ENCODE results near the gene DCUN1D1. TPM values are rescaled to one million over a fixed set of nuclear protein-coding genes. Genes with fewer than 3 reads are reported as not detected.

DCUN1D1 gene
- total RNA-seq, 1 experiment from 2014 or later = 99.3 TPM

DNA sequence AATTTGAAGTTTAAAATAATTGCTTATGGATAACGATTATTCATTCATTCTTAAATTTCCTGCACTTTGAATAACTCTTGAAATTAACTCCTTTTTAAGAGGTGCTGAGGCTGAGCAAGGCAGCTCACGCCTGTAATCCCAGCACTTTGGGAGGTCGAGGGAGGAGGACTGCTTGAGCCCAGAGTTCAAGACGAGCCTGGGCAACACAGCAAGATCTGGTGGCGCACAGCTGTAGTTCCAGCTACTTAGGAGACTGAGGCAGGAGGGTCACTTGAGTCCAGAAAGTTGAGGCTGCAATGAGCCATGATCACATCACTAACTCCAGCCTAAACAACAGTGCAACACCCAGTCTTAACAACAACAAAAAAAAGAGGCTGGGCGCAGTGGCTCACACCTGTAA, 8.0 kb downstream of the DCUN1D1 start:
- Mint-ChIP-seq H3K4me3 (ENCODE audit: low read depth, unreplicated experiment) (no peak overlapping the region), H3K27me3 (ENCODE audit: unreplicated experiment) (no peaks in the 10 kb centered on the region), H3K4me1 (ENCODE audit: low read depth, unreplicated experiment) (peaks cover 36% of the 10 kb centered on the region), H3K36me3 (ENCODE audit: insufficient read depth, unreplicated experiment) (peaks cover 28% of the 10 kb centered on the region), H3K27ac (ENCODE audit: unreplicated experiment) (no peak overlapping the region), H3K9me3 (ENCODE audit: low read depth, unreplicated experiment) (no peaks in the 10 kb centered on the region)
- DNase-seq = no peak
- CTCF ChIA-PET = no interaction called here
- intact Hi-C loops (cut with micrococcal nuclease; ENCODE audit: unreplicated experiment) = no loop called here
- no TSS peak for BruUV-seq (replicated peaks)
- no peak for TF ChIP-seq CTCF (IDR thresholded peaks at IDR 0.05; ENCODE audit: unreplicated experiment)

- H3K9me3 Mint-ChIP-seq (ENCODE audit: low read depth, unreplicated experiment) = no peaks in the 10 kb centered on the region
- DNase-seq = no peak
- peaks cover 28% of the 10 kb centered on the region for H3K36me3 Mint-ChIP-seq (ENCODE audit: insufficient read depth, unreplicated experiment)
- H3K27me3 Mint-ChIP-seq (ENCODE audit: unreplicated experiment) = no peaks in the 10 kb centered on the region
- CTCF ChIA-PET = interaction anchor here (0.6 kb wide), 2 partner anchors 8 to 1043 kb away, joined by 3 read pairs; no protein-coding TSS in a partner anchor
- H3K4me3 Mint-ChIP-seq (ENCODE audit: low read depth, unreplicated experiment) = no peak overlapping the region
- no peak overlapping the region for H3K27ac Mint-ChIP-seq (ENCODE audit: unreplicated experiment)
- intact Hi-C loops (cut with micrococcal nuclease; ENCODE audit: unreplicated experiment) = no loop called here
- no TSS peak for BruUV-seq (replicated peaks)
- TF ChIP-seq CTCF (IDR thresholded peaks at IDR 0.05; ENCODE audit: unreplicated experiment) = no peak
- H3K4me1 Mint-ChIP-seq (ENCODE audit: low read depth, unreplicated experiment) = peaks cover 38% of the 10 kb centered on the region
These were observed 8.7 kb downstream of the DCUN1D1 start for GRCh38 chr3:182971637-182972036.

- H3K4me1 Mint-ChIP-seq (ENCODE audit: low read depth, unreplicated experiment) = peaks cover 44% of the 10 kb centered on the region
- H3K9me3 Mint-ChIP-seq (ENCODE audit: low read depth, unreplicated experiment) = no peaks in the 10 kb centered on the region
- H3K36me3 Mint-ChIP-seq (ENCODE audit: insufficient read depth, unreplicated experiment) = peaks cover 28% of the 10 kb centered on the region
- CTCF ChIA-PET = interaction anchor here (0.8 kb wide), 1 partner anchor 52 kb away, joined by 3 read pairs; no protein-coding TSS in a partner anchor
- H3K27ac Mint-ChIP-seq (ENCODE audit: unreplicated experiment) = peak overlapping the region; percentile 88
- peak overlapping the region; percentile 46 for H3K4me3 Mint-ChIP-seq (ENCODE audit: low read depth, unreplicated experiment)
- no peak for DNase-seq
- BruUV-seq (replicated peaks) = no TSS peak
- intact Hi-C loops (cut with micrococcal nuclease; ENCODE audit: unreplicated experiment) = no loop called here
- no peak for TF ChIP-seq CTCF (IDR thresholded peaks at IDR 0.05; ENCODE audit: unreplicated experiment)
- H3K27me3 Mint-ChIP-seq (ENCODE audit: unreplicated experiment) = no peaks in the 10 kb centered on the region
These were observed 9.4 kb downstream of the DCUN1D1 start for GRCh38 chr3:182970811-182971418.

DNA sequence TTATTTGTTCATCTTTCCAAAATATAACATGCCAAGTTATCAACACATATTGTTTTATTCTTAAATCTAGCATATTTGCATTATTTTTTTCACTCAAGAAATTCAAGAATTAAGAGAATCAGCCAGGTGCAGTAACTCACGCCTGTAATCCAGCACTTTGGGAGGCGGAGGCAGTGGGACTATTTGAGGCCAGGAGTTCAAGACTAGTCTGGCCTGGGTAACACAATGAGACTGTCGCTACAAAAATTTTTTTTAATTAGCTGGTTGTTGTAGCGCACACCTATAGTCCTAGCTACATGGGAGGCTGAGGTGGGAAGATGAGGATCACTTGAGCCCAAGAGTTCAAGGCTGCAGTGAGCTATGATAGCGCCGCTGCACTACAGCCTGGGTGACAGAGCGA, 10.5 kb downstream of the DCUN1D1 start:
- intact Hi-C loops (cut with micrococcal nuclease; ENCODE audit: unreplicated experiment) = no loop called here
- BruUV-seq (replicated peaks) = no TSS peak
- DNase-seq = no peak

More for the DNA sequence above, 10.5 kb downstream of the DCUN1D1 start:
- no peak overlapping the region for H3K4me3 Mint-ChIP-seq (ENCODE audit: low read depth, unreplicated experiment)
- H3K36me3 Mint-ChIP-seq (ENCODE audit: insufficient read depth, unreplicated experiment) = peaks cover 28% of the 10 kb centered on the region
- CTCF ChIA-PET = interaction anchor here (1.1 kb wide), 1 partner anchor 10 kb away, joined by 5 read pairs; no protein-coding TSS in a partner anchor
- no peaks in the 10 kb centered on the region for H3K9me3 Mint-ChIP-seq (ENCODE audit: low read depth, unreplicated experiment)
- H3K27me3 Mint-ChIP-seq (ENCODE audit: unreplicated experiment) = no peaks in the 10 kb centered on the region
- H3K4me1 Mint-ChIP-seq (ENCODE audit: low read depth, unreplicated experiment) = peaks cover 44% of the 10 kb centered on the region
- H3K27ac Mint-ChIP-seq (ENCODE audit: unreplicated experiment) = no peak overlapping the region
- TF ChIP-seq CTCF (IDR thresholded peaks at IDR 0.05; ENCODE audit: unreplicated experiment) = no peak
